H1 (cell line): ENCODE results near the gene LRP2BP. TPM values are rescaled to one million over a fixed set of nuclear protein-coding genes. Genes with fewer than 3 reads are reported as not detected.

Experiments
- CTCF ChIA-PET: fragments of 300-600 bp; sonication (Branson Sonifier 250); formaldehyde crosslinking; loops from one replicate; lab custom pipeline; 2021; ENCODE audit not compliant: partially characterized antibody; lab: Charles Lee
- POLR2A ChIA-PET: fragments of 300-600 bp; sonication (Branson Sonifier 250); formaldehyde crosslinking; loops from one replicate; lab custom pipeline; 2021; ENCODE audit warnings: inconsistent platforms; ENCODE audit not compliant: partially characterized antibody; lab: Charles Lee
- DNase-seq, 2 experiments: peaks; one replicate each; pipeline versions ENCODE4 v3.0.0 to v3.0.0-alpha.2; 2010 to 2022; ENCODE audit warnings: low spot score in 2 of 2, low read depth in 1 of 2, mixed read lengths in 1 of 2
- FAIRE-seq: peaks from 2 replicates; lab custom pipeline; 2011; peaks lifted over from hg19 to GRCh38; lab: Jason Lieb, UNC
- H2AFZ ChIP-seq: 2 replicates; pipeline ENCODE4 v1.8.1; 2012; ENCODE audit warnings: low read length, inconsistent platforms
- H2AK5ac ChIP-seq: 2 replicates; pipeline ENCODE4 v1.6.1; 2013; ENCODE audit warnings: low read depth, low read length
- H2BK120ac ChIP-seq: replicated peaks from 2 replicates; pipeline ENCODE3; 2013; ENCODE audit warnings: low read depth, low read length, inconsistent platforms
- H2BK12ac ChIP-seq: 2 replicates; pipeline ENCODE4 v1.6.1; 2013; ENCODE audit warnings: low read depth, low read length
- H2BK15ac ChIP-seq: 2 replicates; pipeline ENCODE4 v1.6.1; 2013; ENCODE audit warnings: low read length
- H2BK20ac ChIP-seq: 2 replicates; pipeline ENCODE4 v1.6.1; 2013; ENCODE audit warnings: low read length
- H2BK5ac ChIP-seq: 2 replicates; pipeline ENCODE4 v1.6.1; 2013; ENCODE audit warnings: low read depth, low read length
- H3K14ac ChIP-seq: 2 replicates; pipeline ENCODE4 v1.6.1; 2013; ENCODE audit warnings: inconsistent platforms; ENCODE audit not compliant: insufficient read length
- H3K18ac ChIP-seq: 2 replicates; pipeline ENCODE4 v1.6.1; 2013; ENCODE audit warnings: low read length; ENCODE audit errors: extremely low read depth
- H3K23ac ChIP-seq: 2 replicates; pipeline ENCODE4 v1.6.1; 2013; ENCODE audit warnings: inconsistent platforms; ENCODE audit not compliant: insufficient read length
- H3K23me2 ChIP-seq: 2 replicates; pipeline ENCODE4 v1.6.1; 2013; ENCODE audit warnings: low read depth, low read length
- H3K27ac ChIP-seq: 2 replicates; pipeline ENCODE4 v1.6.1; 2011; ENCODE audit warnings: low read depth, low read length, inconsistent platforms
- H3K27me3 ChIP-seq, 4 experiments: replicated peaks in 1 of 4; 1 replicate in 1 of 4; 2 replicates in 3 of 4; pipeline versions ENCODE4 v1.6.1 to v1.8.1; 2011 to 2013; ENCODE audit warnings: low read length in 3 of 4, mild to moderate bottlenecking in 3 of 4, inconsistent platforms in 2 of 4, mixed read lengths in 2 of 4, moderate library complexity in 1 of 4; ENCODE audit not compliant: control insufficient read depth in 3 of 4, insufficient read depth in 3 of 4; ENCODE audit errors: extremely low read depth in 1 of 4
- H3K36me3 ChIP-seq, 4 experiments: 2 replicates each; pipeline versions ENCODE4 v1.6.1 to v1.8.1; 2011 to 2013; ENCODE audit warnings: mild to moderate bottlenecking in 4 of 4, low read length in 3 of 4, moderate library complexity in 2 of 4, control low read depth in 1 of 4, inconsistent platforms in 1 of 4; ENCODE audit not compliant: insufficient read depth in 4 of 4, control insufficient read depth in 2 of 4
- H3K4ac ChIP-seq: replicated peaks from 2 replicates; pipeline ENCODE3; 2013; ENCODE audit warnings: low read length, low read depth, mixed read lengths, inconsistent platforms; ENCODE audit not compliant: insufficient read length
- H3K4me1 ChIP-seq, 4 experiments: replicated peaks in 1 of 4; 1 replicate in 1 of 4; 2 replicates in 3 of 4; pipeline versions ENCODE4 v1.6.1 to v1.8.1; 2011 to 2013; ENCODE audit warnings: low read length in 3 of 4, inconsistent platforms in 2 of 4, mixed read lengths in 1 of 4; ENCODE audit not compliant: insufficient read depth in 4 of 4, control insufficient read depth in 3 of 4
- H3K4me2 ChIP-seq, 2 experiments: 2 replicates each; pipeline versions ENCODE4 v1.6.1 to v1.8.1; 2011 to 2013; ENCODE audit warnings: low read depth in 2 of 2, low read length in 2 of 2, control low read depth in 1 of 2, inconsistent platforms in 1 of 2, mild to moderate bottlenecking in 1 of 2; ENCODE audit not compliant: insufficient read depth in 1 of 2
- H3K4me3 ChIP-seq, 4 experiments: fragments of 200-600, 300-600 bp in 1 of 4; sonication (generic), shearing (Covaris generic), sonication (Bioruptor Twin) in 1 of 4; 2 replicates each; pipeline versions ENCODE4 v1.5.1 to v1.8.1; 2011 to 2016; ENCODE audit warnings: low read length in 4 of 4, low read depth in 3 of 4, control low read depth in 2 of 4, inconsistent platforms in 2 of 4, mild to moderate bottlenecking in 2 of 4, mixed read lengths in 1 of 4, moderate library complexity in 1 of 4; ENCODE audit not compliant: insufficient read depth in 2 of 4; ENCODE audit errors: extremely low read depth in 1 of 4
- H3K56ac ChIP-seq: replicated peaks from 2 replicates; pipeline ENCODE3; 2013; ENCODE audit warnings: low read depth, mild to moderate bottlenecking, mixed read lengths, low read length, inconsistent platforms; ENCODE audit not compliant: insufficient read length
- H3K79me1 ChIP-seq: 2 replicates; pipeline ENCODE4 v1.6.1; 2013; ENCODE audit warnings: low read depth, low read length, control low read depth
- H3K79me2 ChIP-seq, 2 experiments: 2 replicates each; pipeline versions ENCODE4 v1.6.1 to v1.8.1; 2012 to 2013; ENCODE audit warnings: low read length in 2 of 2, mild to moderate bottlenecking in 2 of 2, inconsistent platforms in 1 of 2; ENCODE audit not compliant: insufficient read depth in 2 of 2, control insufficient read depth in 1 of 2
- H3K9ac ChIP-seq, 4 experiments: replicated peaks in 1 of 4; 1 replicate in 1 of 4; 2 replicates in 3 of 4; pipeline versions ENCODE4 v1.6.1 to v1.8.1; 2011 to 2013; ENCODE audit warnings: low read depth in 3 of 4, low read length in 3 of 4, control low read depth in 2 of 4, mild to moderate bottlenecking in 2 of 4, moderate library complexity in 2 of 4, inconsistent platforms in 1 of 4; ENCODE audit errors: extremely low read depth in 1 of 4
- H3K9me3 ChIP-seq, 2 experiments: 2 replicates each; pipeline versions ENCODE4 v1.6.1 to v1.8.1; 2012 to 2013; ENCODE audit warnings: mild to moderate bottlenecking in 2 of 2, moderate library complexity in 2 of 2, control low read depth in 1 of 2, inconsistent platforms in 1 of 2, low read depth in 1 of 2, low read length in 1 of 2, mixed read lengths in 1 of 2; ENCODE audit not compliant: insufficient read depth in 2 of 2
- H4K20me1 ChIP-seq, 2 experiments: replicated peaks in 1 of 2; 2 replicates each; pipeline versions ENCODE3 to v1.8.1; 2011 to 2013; ENCODE audit warnings: inconsistent platforms in 2 of 2, low read length in 2 of 2, mild to moderate bottlenecking in 1 of 2; ENCODE audit not compliant: insufficient read depth in 2 of 2, control insufficient read depth in 1 of 2
- H4K5ac ChIP-seq: 2 replicates; pipeline ENCODE4 v1.6.1; 2013; ENCODE audit warnings: low read length, low read depth, mixed read lengths, inconsistent platforms; ENCODE audit not compliant: insufficient read length
- H4K8ac ChIP-seq: 2 replicates; pipeline ENCODE4 v1.8.0; 2013; ENCODE audit warnings: mild to moderate bottlenecking, moderate library complexity, low read length, inconsistent platforms; ENCODE audit not compliant: insufficient read depth; ENCODE audit errors: extremely low read depth
- H4K91ac ChIP-seq: replicated peaks from 2 replicates; pipeline ENCODE3; 2013; ENCODE audit warnings: low read length, mixed read lengths, inconsistent platforms; ENCODE audit not compliant: insufficient read length
- NRF1 ChIP-seq: IDR thresholded peaks from 2 replicates; pipeline ENCODE4 v1.6.1; 2011; ENCODE audit warnings: mild to moderate bottlenecking, low read depth, low read length, improper control_type of control experiment
- POU5F1 ChIP-seq: IDR thresholded peaks from 2 replicates; pipeline ENCODE4 v1.6.1; 2011; ENCODE audit warnings: low read depth, mild to moderate bottlenecking, low read length, moderate library complexity
- SIN3A ChIP-seq, 2 experiments: IDR thresholded peaks in 1 of 2; conservative IDR thresholded peaks in 1 of 2; 2 replicates each; pipeline ENCODE4 v1.6.1; 2011 to 2012; ENCODE audit warnings: low read length in 2 of 2, improper control_type of control experiment in 1 of 2, low read depth in 1 of 2, mild to moderate bottlenecking in 1 of 2
- WGBS, 2 experiments: shearing (Covaris generic) in 1 of 2; methylation state at CpG; one replicate each; pipeline versions ENCODE4 v1.1.6 to v1.1.7; 2013 to 2015; ENCODE audit warnings: low lambda C conversion rate in 2 of 2, mixed read lengths in 2 of 2, inconsistent platforms in 1 of 2, low coverage in 1 of 2, missing lambda C conversion rate in 1 of 2; ENCODE audit not compliant: insufficient replicate concordance in 2 of 2, insufficient coverage in 1 of 2, insufficient read length in 1 of 2; ENCODE audit errors: extremely low coverage in 1 of 2, missing lambda C conversion rate in 1 of 2; 5-methylcytosine and 5-hydroxymethylcytosine counted together
- polyA plus RNA-seq, 7 experiments: library from polyadenylated mRNA; depleted of rRNA in 3 of 7; stranded (reverse) in 5 of 7; unstranded in 2 of 7; fragments of >200 nt in 5 of 7; fragments of 200-250 nt in 2 of 7; gene quantifications; 1 replicate in 5 of 7; 2 replicates in 1 of 7; 4 replicates in 1 of 7; pipeline versions ENCODE4 v1.2.1 to v1.2.3, GENCODE V29; 2011 to 2013; ENCODE audit warnings: missing spikeins in 2 of 7, mixed read lengths in 2 of 7
- total RNA-seq: library from RNA; stranded (reverse); fragmentation: NEBNext Ultra II Directional; extraction: Animal tissue kit (Norgen Biotek cat#: 25700); gene quantifications from 2 replicates; pipeline ENCODE4 v1.2.1, GENCODE V29; 2021

LRP2BP gene
- total and polyA plus RNA-seq, 2 of the 8 experiments (the other 6 are each of a cell fraction or from before 2014, with no cell fraction given), result 0.12 to 0.30 TPM

DNA sequence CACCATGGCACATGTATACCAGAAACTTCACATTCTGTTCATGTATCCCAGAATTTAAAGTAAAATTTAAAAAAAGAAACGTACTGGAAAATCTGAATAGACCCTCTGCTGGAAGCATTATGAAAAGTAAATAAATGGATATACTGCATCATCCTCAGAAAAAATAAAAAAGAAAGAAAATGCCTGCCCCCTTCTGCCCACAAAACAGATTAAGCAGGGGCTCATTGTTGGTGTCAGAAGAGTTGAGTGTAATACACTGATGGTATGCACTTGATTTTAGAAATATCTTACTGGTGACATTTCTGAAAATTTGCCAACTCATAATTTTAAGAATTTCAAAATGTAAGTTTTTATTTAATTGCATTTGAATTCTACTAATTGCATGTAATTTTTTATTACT is 77.8 kb downstream of the LRP2BP start:
- H2BK12ac ChIP-seq, result no peak overlapping the region
- H4K20me1 ChIP-seq, result no peaks in the 10 kb centered on the region
- no peak overlapping the region; a peak in 1 of 4 replicates for H3K4me2 ChIP-seq
- no peak overlapping the region for H3K23ac ChIP-seq
- ChIA-PET POLR2A (no interaction called here), CTCF (no interaction called here)
- H3K23me2 ChIP-seq, result no peaks in the 10 kb centered on the region
- H2AK5ac ChIP-seq, result no peak overlapping the region
- H3K14ac ChIP-seq, result no peak overlapping the region
- H3K9me3 ChIP-seq, result no peaks in the 10 kb centered on the region
- H4K91ac ChIP-seq, result no peak overlapping the region
- WGBS, 2 experiments, result 59% methylated on average over 1 of the region's 1 CpG; no CpG with 5 or more reads in 1 of the 2 experiments
- no peaks in the 10 kb centered on the region for H3K79me1 ChIP-seq
- H2BK120ac ChIP-seq, result no peak overlapping the region
- FAIRE-seq (no peak), DNase-seq (no peak)
- no peak overlapping the region for H2AFZ ChIP-seq
- H2BK20ac ChIP-seq, result no peak overlapping the region
- H3K4me1 ChIP-seq, result peaks cover 0 to 3% (median 0%) of the 10 kb centered on the region in 4 experiments; a peak in 1 of 7 replicates
- H2BK5ac ChIP-seq, result no peak overlapping the region
- no peaks in the 10 kb centered on the region for H3K79me2 ChIP-seq
- no peak overlapping the region for H3K18ac ChIP-seq
- H4K8ac ChIP-seq, result no peak overlapping the region
- TF ChIP-seq POU5F1 (no peak), SIN3A (conservative IDR thresholded peaks at IDR 0.05 in 1 of 2, IDR thresholded peaks at IDR 0.05 in 1 of 2; ENCODE audit: low read depth in 1 of 2, low read length in 2 of 2) (no peak), NRF1 (no peak)
- H4K5ac ChIP-seq, result peak overlapping the region; percentile 71
- H3K4ac ChIP-seq, result no peak overlapping the region
- no peaks in the 10 kb centered on the region for H3K27me3 ChIP-seq
- H3K9ac ChIP-seq, result no peak overlapping the region
- H3K4me3 ChIP-seq, result peak overlapping the region in 1 of 4 experiments; percentile 45; a peak in 2 of 8 replicates
- no peak overlapping the region for H3K56ac ChIP-seq
- no peak overlapping the region; the same call in 1 of the 2 replicates for H3K27ac ChIP-seq
- H3K36me3 ChIP-seq, result peaks cover 0 to 21% (median 5%) of the 10 kb centered on the region in 4 experiments; a peak in 3 of 8 replicates
- H2BK15ac ChIP-seq, result no peak overlapping the region
